ENCODE results near the gene GSTM5. TPM values are rescaled to one million over a fixed set of nuclear protein-coding genes. Genes with fewer than 3 reads are reported as not detected.

The GSTM5 gene
- total and polyA plus RNA-seq, 2 of the 13 experiments (the other 11 are each of a cell fraction or from before 2014, with no cell fraction given) = not detected

- TF ChIP-seq ZNF552 (CRISPR knock-in tag; IDR thresholded peaks at IDR 0.05; ENCODE audit: borderline replicate concordance) = 0 out of 2 replicates have a peak, but pooled peaks have one; percentile 36
- TF ChIP-seq ZNF205 (CRISPR knock-in tag; IDR thresholded peaks at IDR 0.05) = no peak
- TF ChIP-seq KDM5B (CRISPR knock-in tag; IDR thresholded peaks at IDR 0.05; ENCODE audit: borderline replicate concordance) = peak; percentile 61; the same call in 1 of the 2 replicates
- no peak; the same call in 1 of the 2 replicates for TF ChIP-seq ZC3H13 (CRISPR knock-in tag; IDR thresholded peaks at IDR 0.05)
- TF ChIP-seq PRDM4 (CRISPR knock-in tag; IDR thresholded peaks at IDR 0.05; ENCODE audit: borderline replicate concordance) = no peak
- TF ChIP-seq ARID2 (CRISPR knock-in tag; IDR thresholded peaks at IDR 0.05; ENCODE audit: borderline replicate concordance) = 0 out of 2 replicates have a peak, but pooled peaks have one; percentile 41
- TF ChIP-seq SNAPC2 (CRISPR knock-in tag; IDR thresholded peaks at IDR 0.05) = 0 out of 2 replicates have a peak, but pooled peaks have one; percentile 58
- no peak for TF ChIP-seq NFE2L1 (CRISPR knock-in tag; IDR thresholded peaks at IDR 0.05; ENCODE audit: borderline replicate concordance)
- TF ChIP-seq FOXA1 (IDR thresholded peaks at IDR 0.05) = no peak
- TF ChIP-seq FOXA1 (CRISPR knock-in tag; IDR thresholded peaks at IDR 0.05) = no peak
- TF ChIP-seq ZNF124 (CRISPR knock-in tag; IDR thresholded peaks at IDR 0.05) = 0 out of 2 replicates have a peak, but pooled peaks have one; percentile 75
- peak; percentile 93 for TF ChIP-seq POLR2G (IDR thresholded peaks at IDR 0.05; ENCODE audit: low read depth, low read length)
- TF ChIP-seq SRSF4 (IDR thresholded peaks at IDR 0.05; ENCODE audit: low read depth, low read length, poor library complexity, severe bottlenecking) = no peak
- 0 out of 2 replicates have a peak, but pooled peaks have one; percentile 62 for TF ChIP-seq ZBTB3 (CRISPR knock-in tag; IDR thresholded peaks at IDR 0.05; ENCODE audit: borderline replicate concordance, low read depth)
- TF ChIP-seq ATF1 (CRISPR knock-in tag; IDR thresholded peaks at IDR 0.05) = no peak
- TF ChIP-seq FOXA3 (CRISPR knock-in tag; IDR thresholded peaks at IDR 0.05) = peak; percentile 21; the same call in 1 of the 2 replicates
- TF ChIP-seq SSRP1 (CRISPR knock-in tag; IDR thresholded peaks at IDR 0.05) = no peak
- TF ChIP-seq ZHX1 (CRISPR knock-in tag; IDR thresholded peaks at IDR 0.05; ENCODE audit: low read depth) = 0 out of 2 replicates have a peak, but pooled peaks have one; percentile 13
- peak; percentile 63; the same call in 1 of the 2 replicates for TF ChIP-seq HDAC1 (CRISPR knock-in tag; IDR thresholded peaks at IDR 0.05)
- no peak for TF ChIP-seq ZSCAN9 (CRISPR knock-in tag; IDR thresholded peaks at IDR 0.05; ENCODE audit: borderline replicate concordance)
- TF ChIP-seq MAF1 (CRISPR knock-in tag; IDR thresholded peaks at IDR 0.05; ENCODE audit: borderline replicate concordance) = peak; percentile 61; the same call in 1 of the 2 replicates
- TF ChIP-seq HINFP (CRISPR knock-in tag; IDR thresholded peaks at IDR 0.05; ENCODE audit: low read depth) = peak; percentile 62
These were observed 27.9 kb downstream of the GSTM5 start (continued) for GRCh38 chr1:109739738-109740614.

Measured in HepG2 (cell line).